ENCODE measurements around the gene NPLOC4.

DNA sequence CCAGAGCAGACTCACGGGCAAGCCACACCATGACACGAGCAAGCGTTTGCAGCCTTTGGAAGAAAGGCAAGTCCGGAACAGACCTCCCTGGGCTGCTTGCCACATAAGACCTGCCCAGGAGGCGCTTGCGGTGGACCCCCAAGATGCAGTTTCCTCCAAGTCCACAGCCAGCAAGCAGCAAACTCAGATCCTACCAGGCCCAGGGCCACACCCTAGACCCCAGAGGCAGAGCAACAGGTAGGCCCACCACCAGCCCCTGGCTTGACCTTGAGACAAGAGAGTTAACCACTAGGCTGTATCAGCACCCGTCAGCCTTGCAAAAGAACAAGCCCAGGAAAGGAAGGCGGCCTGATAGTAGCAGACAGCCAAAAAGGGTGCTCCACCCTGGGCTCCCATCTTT lies 87.1 kb downstream of the NPLOC4 start:
- TF ChIP-seq, protein P1, sequence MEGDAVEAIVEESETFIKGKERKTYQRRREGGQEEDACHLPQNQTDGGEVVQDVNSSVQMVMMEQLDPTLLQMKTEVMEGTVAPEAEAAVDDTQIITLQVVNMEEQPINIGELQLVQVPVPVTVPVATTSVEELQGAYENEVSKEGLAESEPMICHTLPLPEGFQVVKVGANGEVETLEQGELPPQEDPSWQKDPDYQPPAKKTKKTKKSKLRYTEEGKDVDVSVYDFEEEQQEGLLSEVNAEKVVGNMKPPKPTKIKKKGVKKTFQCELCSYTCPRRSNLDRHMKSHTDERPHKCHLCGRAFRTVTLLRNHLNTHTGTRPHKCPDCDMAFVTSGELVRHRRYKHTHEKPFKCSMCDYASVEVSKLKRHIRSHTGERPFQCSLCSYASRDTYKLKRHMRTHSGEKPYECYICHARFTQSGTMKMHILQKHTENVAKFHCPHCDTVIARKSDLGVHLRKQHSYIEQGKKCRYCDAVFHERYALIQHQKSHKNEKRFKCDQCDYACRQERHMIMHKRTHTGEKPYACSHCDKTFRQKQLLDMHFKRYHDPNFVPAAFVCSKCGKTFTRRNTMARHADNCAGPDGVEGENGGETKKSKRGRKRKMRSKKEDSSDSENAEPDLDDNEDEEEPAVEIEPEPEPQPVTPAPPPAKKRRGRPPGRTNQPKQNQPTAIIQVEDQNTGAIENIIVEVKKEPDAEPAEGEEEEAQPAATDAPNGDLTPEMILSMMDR (conservative IDR thresholded peaks at IDR 0.05; ENCODE audit: low read length) = no peak
- no peak for TF ChIP-seq EZH2phosphoT487 (IDR thresholded peaks at IDR 0.05; ENCODE audit: borderline replicate concordance)

All from Loucy (cell line).